GM10847 (cell line): ENCODE results near the gene DUSP6.

Experiments
- POLR2A ChIP-seq: IDR thresholded peaks from 2 replicates; pipeline ENCODE4 v1.6.1; 2011; ENCODE audit not compliant: insufficient read length; ENCODE audit errors: extremely low read depth

The DUSP6 gene

GRCh38 chr12:89348894-89349699, 3.2 kb downstream of the DUSP6 start:
- no peak for TF ChIP-seq POLR2A

GRCh38 chr12:89347325-89347829, 4.9 kb downstream of the DUSP6 start:
- no peak for TF ChIP-seq POLR2A

GRCh38 chr12:89346741-89347324, 5.5 kb downstream of the DUSP6 start:
- no peak for TF ChIP-seq POLR2A

GRCh38 chr12:89345830-89346740, 6.2 kb downstream of the DUSP6 start:
- TF ChIP-seq POLR2A: no peak

GRCh38 chr12:89345376-89345775, 6.9 kb downstream of the DUSP6 start:
- no peak for TF ChIP-seq POLR2A

- no peak for TF ChIP-seq POLR2A
Observed at GRCh38 chr12:89344862-89345202, 7.5 kb downstream of the DUSP6 start.

GRCh38 chr12:89344043-89344861, 8.0 kb downstream of the DUSP6 start:
- no peak for TF ChIP-seq POLR2A

- no peak for TF ChIP-seq POLR2A
Observed at GRCh38 chr12:89343127-89343526, 9.2 kb downstream of the DUSP6 start.

GRCh38 chr12:89340861-89341260, 11.4 kb downstream of the DUSP6 start:
- TF ChIP-seq POLR2A: no peak

- TF ChIP-seq POLR2A: no peak
Observed at GRCh38 chr12:89339526-89339925, 12.8 kb downstream of the DUSP6 start.

GRCh38 chr12:89335452-89336244, 16.7 kb downstream of the DUSP6 start:
- TF ChIP-seq POLR2A: no peak

GRCh38 chr12:89334548-89335169, 17.6 kb downstream of the DUSP6 start:
- TF ChIP-seq POLR2A: no peak

GRCh38 chr12:89333564-89334252, 18.6 kb downstream of the DUSP6 start:
- TF ChIP-seq POLR2A: no peak
